Activated CD4-positive, alpha-beta T cell treated with anti-CD3 and anti-CD28 coated beads for 36 hours (primary cell): Measurements from ENCODE around the gene TCTN1. TPM values are rescaled to one million over a fixed set of nuclear protein-coding genes. Genes with fewer than 3 reads are reported as not detected.
A peak's percentile ranks its signal among the peaks of the same experiment; 100 is the strongest.
"Not testable (repeated sequence)": the region's sequence is repeated elsewhere in the genome, so short reads cannot be mapped to it uniquely, and the experiment has no call there.

Experiments
- ATAC-seq: fragments of 200-7000 bp; cut with Tn5 transposase; one replicate; pipeline ENCODE4 v1.10.0; 2021; ENCODE audit warnings: mild to moderate bottlenecking, moderate library complexity
- CTCF ChIA-PET: fragments of 350-600 bp; sonication (Branson Sonifier 250); formaldehyde crosslinking; loops from one replicate; lab custom pipeline; 2021; ENCODE audit warnings: antibody characterized with exemption; lab: Charles Lee
- POLR2A ChIA-PET: fragments of 350-600 bp; sonication (Branson Sonifier 250); formaldehyde crosslinking; loops from one replicate; lab custom pipeline; 2021; ENCODE audit warnings: antibody characterized with exemption, inconsistent platforms; lab: Charles Lee
- DNase-seq: peaks from one replicate; pipeline ENCODE4 v3.0.0-alpha.2; 2020
- H3K27ac Mint-ChIP-seq: one replicate; pipeline ENCODE4 v1.8.0; 2021; ENCODE audit warnings: mixed read lengths
- H3K27me3 Mint-ChIP-seq: one replicate; pipeline ENCODE4 v1.8.0; 2021; ENCODE audit warnings: mixed read lengths
- H3K36me3 Mint-ChIP-seq: one replicate; pipeline ENCODE4 v1.8.0; 2021; ENCODE audit warnings: low read depth, mixed read lengths
- H3K4me1 Mint-ChIP-seq: one replicate; pipeline ENCODE4 v1.8.0; 2021; ENCODE audit warnings: mixed read lengths
- H3K4me3 Mint-ChIP-seq: one replicate; pipeline ENCODE4 v1.8.0; 2021; ENCODE audit warnings: mild to moderate bottlenecking, moderate library complexity, mixed read lengths
- H3K9me3 Mint-ChIP-seq: one replicate; pipeline ENCODE4 v1.8.0; 2021; ENCODE audit warnings: low read depth, mixed read lengths
- intact Hi-C, 2 experiments: fragments of 100-400 bp; cut with DNase I in 1 of 2; cut with micrococcal nuclease in 1 of 2; formaldehyde crosslinking; loops; one replicate each; pipeline versions ENCODE4 v1.14.2 to v1.15.1; 2022 to 2024; cut with DNase I, micrococcal nuclease
- total RNA-seq, 2 experiments: library from RNA; stranded (reverse); gene quantifications; one replicate each; pipeline ENCODE4 v1.2.3, GENCODE V29; 2021

The TCTN1 gene
- total RNA-seq, 2 experiments from 2014 or later = 7.2 to 7.3 TPM

DNA sequence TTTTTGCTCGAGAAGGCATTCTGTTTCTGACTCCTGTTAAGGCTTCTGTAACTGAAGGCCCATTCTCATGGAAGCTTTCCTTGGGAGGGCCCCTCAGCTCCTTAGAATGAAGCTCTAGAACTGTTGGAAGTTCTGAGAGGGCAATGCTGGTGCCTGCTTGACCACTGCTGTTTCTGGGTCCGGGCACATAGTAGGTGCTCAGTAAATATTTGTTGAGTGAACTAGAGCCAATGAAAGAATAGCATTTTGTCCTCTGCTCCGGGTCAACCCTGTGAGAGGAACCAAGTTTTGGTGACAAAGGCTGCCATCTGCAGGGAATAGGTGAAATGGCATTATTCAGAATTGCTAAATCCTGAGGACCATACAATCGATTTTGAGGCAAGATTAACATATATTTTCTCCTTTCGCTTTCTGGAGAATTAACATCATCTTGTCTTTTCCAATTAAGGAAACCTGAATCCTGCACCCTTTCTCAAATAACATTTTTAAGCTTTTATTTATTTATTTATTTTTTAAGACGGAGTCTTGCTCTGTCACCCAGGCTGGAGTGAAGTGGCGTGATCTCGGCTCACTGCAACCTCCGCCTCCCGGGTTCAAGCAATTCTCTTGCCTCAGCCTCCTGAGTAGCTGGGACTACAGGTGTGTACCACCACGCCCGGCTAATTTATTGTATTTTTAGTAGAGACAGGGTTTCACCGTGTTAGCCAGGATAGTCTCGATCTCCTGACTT is 11.7 kb upstream of the TCTN1 start:
- H3K36me3 Mint-ChIP-seq, H3K9me3 Mint-ChIP-seq, POLR2A ChIA-PET, H3K4me3 Mint-ChIP-seq, H3K27me3 Mint-ChIP-seq: not testable (repeated sequence)
- ATAC-seq (peak; percentile 86), DNase-seq (peak; percentile 58)
- intact Hi-C loops = loop anchor here (1.0 to 5.0 kb wide), 11 partner anchors 90 to 501 kb away; partner anchors contain the start of genes ARPC3 (in 2 of the 2), ANAPC7 (in 1 of the 2), FAM216A (in 1 of the 2) and GPN3 (in 1 of the 2)
- Mint-ChIP-seq H3K4me1 (peaks cover 14% of the 10 kb centered on the region), H3K27ac (peak overlapping the region; percentile 31)
- CTCF ChIA-PET = interaction anchor here (0.6 to 15.3 kb wide), 47 partner anchors 8 to 505 kb away, joined by 3 to 240 read pairs (median 5); partner anchors contain the start of genes ARPC3, CCDC63, FAM216A and GPN3

DNA sequence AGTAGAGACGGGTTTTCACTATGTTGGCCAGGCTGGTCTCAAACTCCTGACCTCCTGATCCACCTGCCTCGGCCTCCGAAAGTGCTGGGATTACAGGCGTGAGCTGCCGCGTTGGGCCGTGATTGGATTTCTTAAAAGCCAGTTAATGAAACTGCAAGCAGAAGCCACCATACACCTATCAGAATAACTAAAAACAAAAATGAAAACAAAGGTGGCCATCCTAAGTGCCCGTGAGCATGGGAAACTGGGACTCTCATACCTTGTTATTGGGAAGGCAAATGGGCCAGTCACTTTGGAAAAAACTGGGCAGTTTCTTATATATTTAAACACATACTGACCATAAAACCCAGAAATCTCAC is 7.7 kb upstream of the TCTN1 start:
- Mint-ChIP-seq H3K27ac (peak overlapping the region; percentile 89), H3K27me3 (no peaks in the 10 kb centered on the region), H3K9me3 (no peaks in the 10 kb centered on the region), H3K4me3 (peak overlapping the region; percentile 73), H3K4me1 (peaks cover 8% of the 10 kb centered on the region), H3K36me3 (no peaks in the 10 kb centered on the region)
- CTCF ChIA-PET = interaction anchor here (0.8 to 15.3 kb wide), 8 partner anchors 13 to 502 kb away, joined by 3 to 240 read pairs (median 4); partner anchors contain the start of genes FAM216A, RAD9B and VPS29
- POLR2A ChIA-PET = interaction anchor here (0.6 to 1.3 kb wide), 3 partner anchors 52 to 138 kb away, joined by 4 to 6 read pairs (median 4); partner anchors contain the start of genes GPN3 and RAD9B
- intact Hi-C loops = no loop called here
- ATAC-seq (no peak), DNase-seq (no peak)

DNA sequence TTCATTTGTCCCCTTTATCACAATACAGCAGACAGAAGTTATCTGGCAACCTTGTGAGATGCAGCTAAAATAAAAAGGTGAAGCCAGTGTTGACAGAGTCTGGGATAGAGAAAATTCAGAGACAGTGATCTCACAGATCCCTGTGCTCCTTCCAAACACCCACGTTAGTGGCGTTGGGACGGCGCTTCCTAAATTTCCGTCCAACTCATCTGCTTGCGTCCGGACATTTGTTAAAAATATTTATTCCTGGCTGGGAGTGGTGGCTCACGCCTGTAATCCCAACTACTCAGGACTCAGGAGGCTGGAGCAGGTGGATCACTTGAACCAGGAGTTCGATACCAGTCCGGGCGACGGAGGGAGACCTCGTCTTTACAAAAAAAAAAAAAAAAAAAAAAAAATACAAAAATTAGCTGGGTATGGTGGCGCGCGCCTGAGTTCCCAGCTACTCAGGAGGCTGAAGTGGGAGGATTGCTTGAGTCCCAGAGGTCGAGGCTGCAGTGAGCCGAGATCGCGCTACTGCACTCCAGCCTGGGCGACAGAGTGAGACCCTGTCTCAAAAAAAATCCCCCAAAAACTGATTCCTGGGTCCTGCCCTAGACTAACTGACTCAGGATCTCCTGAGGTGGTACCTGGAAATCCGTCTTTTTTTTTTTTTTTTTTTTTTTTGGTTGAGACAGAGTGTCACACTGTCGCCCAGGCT is 708 bp upstream of the TCTN1 start:
- Mint-ChIP-seq H3K27ac (peak overlapping the region; percentile 67), H3K4me1 (peaks cover 12% of the 10 kb centered on the region), H3K36me3 (no peaks in the 10 kb centered on the region), H3K4me3 (peak overlapping the region; percentile 78), H3K27me3 (no peaks in the 10 kb centered on the region), H3K9me3 (no peaks in the 10 kb centered on the region)
- CTCF ChIA-PET = interaction anchor here (1.4 to 2.9 kb wide), 6 partner anchors 12 to 163 kb away, joined by 3 to 21 read pairs (median 5); partner anchors contain the start of genes ARPC3, FAM216A and GPN3
- DNase-seq (no peak), ATAC-seq (no peak)
- intact Hi-C loops = loop anchor here in 1 of 2 experiments (5.0 to 10.0 kb wide), 2 partner anchors 274 to 328 kb away; partner anchors contain the start of gene ATP2A2
- POLR2A ChIA-PET = interaction anchor here (0.7 to 1.2 kb wide), 4 partner anchors 32 to 145 kb away, joined by 3 to 9 read pairs (median 6); partner anchors contain the start of genes GPN3, RAD9B and VPS29

DNA sequence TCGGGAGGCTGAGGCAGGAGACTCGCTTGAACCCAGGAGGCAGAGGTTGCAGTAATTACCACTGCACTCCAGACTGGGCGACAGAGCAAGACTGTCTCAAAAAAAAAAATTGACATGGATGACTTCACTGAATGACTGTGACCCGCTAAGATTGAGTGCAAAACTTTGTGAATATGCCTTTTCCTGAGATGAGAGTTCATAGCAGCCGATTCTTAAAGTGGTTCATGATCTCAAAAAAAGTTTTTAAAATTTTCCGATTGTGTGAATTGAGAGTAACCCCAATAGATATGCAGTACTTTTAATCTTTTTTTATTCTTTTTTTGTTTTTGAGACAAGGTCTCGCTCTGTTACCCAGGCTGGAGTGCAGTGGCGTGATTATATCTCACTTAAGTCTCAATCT is 1.2 kb downstream of the TCTN1 start:
- H3K27ac Mint-ChIP-seq = no peak overlapping the region
- no peaks in the 10 kb centered on the region for H3K36me3 Mint-ChIP-seq
- H3K4me3 Mint-ChIP-seq = peak overlapping the region; percentile 44
- no peaks in the 10 kb centered on the region for H3K27me3 Mint-ChIP-seq
- no peaks in the 10 kb centered on the region for H3K9me3 Mint-ChIP-seq
- DNase-seq = no peak
- CTCF ChIA-PET = interaction anchor here (0.6 to 2.9 kb wide), 9 partner anchors 13 to 211 kb away, joined by 3 to 21 read pairs (median 4); partner anchors contain the start of gene ARPC3
- ATAC-seq = no peak
- peaks cover 23% of the 10 kb centered on the region for H3K4me1 Mint-ChIP-seq
- POLR2A ChIA-PET = interaction anchor here (0.6 to 1.2 kb wide), 3 partner anchors 34 to 184 kb away, joined by 3 to 6 read pairs (median 3); partner anchors contain the start of gene GPN3
- intact Hi-C loops = loop anchor here (2.0 to 10.0 kb wide), 5 partner anchors 128 to 490 kb away; partner anchors contain the start of genes ATP2A2 (in 1 of the 2), IFT81 (in 1 of the 2) and PPP1CC (in 1 of the 2)

DNA sequence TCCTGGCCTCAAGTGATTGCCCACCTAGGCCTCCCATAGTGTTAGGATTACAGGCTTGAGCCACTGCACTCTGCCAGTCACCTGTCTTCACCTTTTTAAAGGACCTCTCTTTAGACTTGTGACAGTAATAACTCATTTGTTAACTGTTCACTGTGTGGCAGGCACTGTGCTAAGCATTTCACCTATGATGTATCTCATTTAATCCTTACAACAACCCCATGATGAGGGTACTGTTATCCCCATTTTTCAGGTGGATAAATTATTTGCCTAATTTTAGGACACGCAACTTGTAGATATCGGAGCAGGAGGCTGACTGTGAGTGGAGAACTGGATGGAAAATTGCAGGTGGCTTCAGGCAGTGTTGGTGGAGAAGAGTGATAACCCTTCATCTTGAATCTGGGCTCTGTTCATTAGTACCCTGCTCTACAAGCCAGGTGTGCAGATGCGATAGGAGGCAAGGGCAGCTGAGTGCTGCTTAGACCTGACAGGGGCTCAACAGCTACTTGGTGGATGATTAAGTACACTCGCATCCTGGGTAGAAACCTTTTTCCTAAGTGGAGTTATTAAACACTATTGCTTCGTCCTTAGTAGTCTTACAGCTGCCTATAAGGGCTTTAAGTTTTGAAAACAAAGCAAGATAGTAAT is 2.7 kb downstream of the TCTN1 start:
- ChIA-PET CTCF (interaction anchor here (0.6 to 2.9 kb wide), 7 partner anchors 22 to 271 kb away, joined by 3 to 16 read pairs (median 4); partner anchors contain the start of gene ARPC3), POLR2A (interaction anchor here (0.5 to 1.2 kb wide), 2 partner anchors 12 to 149 kb away, joined by 3 to 7 read pairs; partner anchors contain the start of gene GPN3)
- Mint-ChIP-seq H3K9me3 (no peaks in the 10 kb centered on the region), H3K27me3 (no peaks in the 10 kb centered on the region), H3K4me3 (no peak overlapping the region), H3K4me1 (peaks cover 23% of the 10 kb centered on the region), H3K36me3 (no peaks in the 10 kb centered on the region), H3K27ac (no peak overlapping the region)
- intact Hi-C loops = loop anchor here (5.0 to 10.0 kb wide), 2 partner anchors 271 to 332 kb away; partner anchors contain the start of gene ATP2A2 (in 1 of the 2)
- DNase-seq (no peak), ATAC-seq (no peak)

DNA sequence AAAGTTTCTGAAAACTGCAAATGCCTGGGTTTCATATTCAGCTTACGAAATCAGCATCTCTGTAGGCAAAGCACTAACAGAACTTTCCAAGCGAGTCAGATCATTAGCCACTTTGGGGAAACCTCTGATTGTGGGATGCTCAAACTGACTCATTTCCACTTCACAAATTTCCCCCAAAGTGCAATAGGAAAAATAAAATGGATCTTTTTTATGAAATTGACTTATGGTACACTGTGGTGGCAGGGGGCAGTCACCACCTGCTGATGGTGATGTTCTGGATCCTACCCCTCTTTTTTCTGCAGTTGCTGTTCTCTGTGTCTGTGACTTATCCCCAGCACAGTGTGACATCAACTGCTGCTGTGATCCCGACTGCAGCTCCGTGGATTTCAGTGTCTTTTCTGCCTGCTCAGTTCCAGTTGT is 5.6 kb downstream of the TCTN1 start:
- CTCF ChIA-PET = interaction anchor here (0.6 to 2.0 kb wide), 17 partner anchors 8 to 831 kb away, joined by 3 to 5 read pairs (median 4); partner anchors contain the start of genes FAM216A and GPN3
- no peaks in the 10 kb centered on the region for H3K27me3 Mint-ChIP-seq
- no peaks in the 10 kb centered on the region for H3K36me3 Mint-ChIP-seq
- H3K27ac Mint-ChIP-seq = peak overlapping the region; percentile 55
- intact Hi-C loops = loop anchor here (1.0 to 10.0 kb wide), 6 partner anchors 41 to 335 kb away; partner anchors contain the start of gene ATP2A2 (in 1 of the 2)
- POLR2A ChIA-PET = interaction anchor here (0.7 kb wide), 1 partner anchor 748 kb away, joined by 7 read pairs; no protein-coding TSS in a partner anchor
- H3K4me1 Mint-ChIP-seq = peaks cover 20% of the 10 kb centered on the region
- peak; percentile 68 for DNase-seq
- no peaks in the 10 kb centered on the region for H3K9me3 Mint-ChIP-seq
- peak; percentile 92 for ATAC-seq
- peak overlapping the region; percentile 19 for H3K4me3 Mint-ChIP-seq

DNA sequence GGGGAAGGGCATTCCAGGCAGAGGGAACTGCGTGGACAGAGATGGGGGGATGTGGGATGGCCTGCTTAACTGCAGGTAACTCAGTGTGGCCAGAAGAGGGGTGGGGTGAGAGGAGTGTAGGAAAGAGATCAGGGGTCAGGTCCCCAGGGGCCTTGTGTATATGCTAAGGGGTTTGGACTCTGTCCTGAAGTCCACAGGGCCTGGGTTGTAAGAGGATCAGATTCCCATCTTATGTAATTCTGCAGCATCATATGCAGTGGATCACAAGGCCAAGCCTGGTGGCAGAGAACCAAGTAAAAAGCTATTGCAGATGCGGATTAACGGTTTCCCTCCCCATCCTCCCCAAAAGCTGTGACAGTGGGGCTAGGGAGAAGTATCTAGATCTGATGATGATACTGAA is 8.7 kb downstream of the TCTN1 start:
- no peaks in the 10 kb centered on the region for H3K36me3 Mint-ChIP-seq
- ATAC-seq = no peak
- intact Hi-C loops = no loop called here
- H3K27ac Mint-ChIP-seq = no peak overlapping the region
- no peaks in the 10 kb centered on the region for H3K27me3 Mint-ChIP-seq
- DNase-seq = no peak
- POLR2A ChIA-PET = no interaction called here
- H3K4me1 Mint-ChIP-seq = peaks cover 14% of the 10 kb centered on the region
- H3K9me3 Mint-ChIP-seq = no peaks in the 10 kb centered on the region
- no peak overlapping the region for H3K4me3 Mint-ChIP-seq
- CTCF ChIA-PET = interaction anchor here (0.6 to 1.2 kb wide), 3 partner anchors 38 to 297 kb away, joined by 3 to 5 read pairs (median 3); partner anchors contain the start of gene ARPC3

DNA sequence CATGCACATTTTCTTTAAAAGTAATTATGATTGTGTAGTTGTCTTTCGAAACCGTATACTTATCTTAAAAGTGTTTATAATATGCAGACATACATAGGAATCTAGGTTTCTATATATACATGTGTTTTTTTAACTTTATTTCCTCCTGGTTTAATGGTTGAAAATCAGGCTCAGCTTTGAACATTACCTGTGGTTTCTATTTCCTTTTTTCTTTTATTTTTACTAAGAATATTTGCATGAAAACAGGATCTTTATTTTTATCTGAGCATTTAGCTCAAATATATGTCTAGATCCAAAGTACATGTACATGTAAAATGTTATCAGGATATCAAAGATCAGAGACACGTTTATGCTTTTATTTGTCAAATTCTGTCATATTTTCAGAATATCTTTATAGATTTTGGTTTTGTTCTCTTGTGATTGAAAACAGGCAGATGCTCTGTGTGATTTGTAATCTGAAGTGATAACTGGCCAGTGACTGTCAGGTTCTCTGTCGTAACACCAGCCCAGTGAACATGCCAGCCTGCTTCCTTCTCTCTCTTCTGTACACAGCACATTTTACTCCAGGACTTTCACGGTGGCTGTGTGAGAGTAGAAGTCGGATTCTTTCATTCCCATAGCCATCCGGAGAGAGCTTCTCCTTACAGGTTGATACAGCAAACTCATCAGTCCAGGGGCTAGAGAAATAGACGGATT is 13.7 kb downstream of the TCTN1 start:
- DNase-seq = no peak
- ATAC-seq = no peak
- POLR2A ChIA-PET = interaction anchor here (0.6 kb wide), 1 partner anchor 65 kb away, joined by 6 read pairs; no protein-coding TSS in a partner anchor
- no peaks in the 10 kb centered on the region for H3K9me3 Mint-ChIP-seq
- H3K4me3 Mint-ChIP-seq = no peak overlapping the region
- intact Hi-C loops = no loop called here
- no peaks in the 10 kb centered on the region for H3K27me3 Mint-ChIP-seq
- peaks cover 5% of the 10 kb centered on the region for H3K36me3 Mint-ChIP-seq
- CTCF ChIA-PET = interaction anchor here (0.9 to 1.5 kb wide), 4 partner anchors 8 to 62 kb away, joined by 3 to 5 read pairs (median 3); no protein-coding TSS in a partner anchor
- H3K27ac Mint-ChIP-seq = no peak overlapping the region
- H3K4me1 Mint-ChIP-seq = peaks cover 7% of the 10 kb centered on the region

DNA sequence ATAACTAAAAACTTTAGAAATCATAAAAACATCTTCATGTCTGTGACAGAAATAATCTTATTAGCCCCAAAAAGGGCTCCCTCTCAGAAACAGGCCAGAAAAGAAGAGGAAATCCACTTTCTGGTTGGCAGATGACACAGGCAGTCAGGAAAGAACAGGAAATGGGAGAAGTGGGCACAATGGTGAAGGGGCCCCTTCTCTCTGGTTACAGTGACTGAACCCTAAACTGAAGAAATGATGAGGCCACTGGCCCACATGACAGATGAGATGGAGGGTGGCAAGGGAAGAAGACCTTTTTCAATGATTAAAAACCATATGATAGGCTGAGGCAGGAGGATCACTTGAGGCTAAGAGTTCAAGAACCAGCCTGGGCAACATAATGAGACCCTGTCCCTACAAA is 21.1 kb downstream of the TCTN1 start:
- no peaks in the 10 kb centered on the region for H3K9me3 Mint-ChIP-seq
- intact Hi-C loops = no loop called here
- ChIA-PET POLR2A (no interaction called here), CTCF (interaction anchor here (0.6 kb wide), 1 partner anchor 14 kb away, joined by 3 read pairs; no protein-coding TSS in a partner anchor)
- H3K27ac Mint-ChIP-seq = no peak overlapping the region
- H3K4me1 Mint-ChIP-seq = peaks cover 19% of the 10 kb centered on the region
- no peak overlapping the region for H3K4me3 Mint-ChIP-seq
- no peaks in the 10 kb centered on the region for H3K36me3 Mint-ChIP-seq
- ATAC-seq (peak; percentile 39), DNase-seq (no peak)
- no peaks in the 10 kb centered on the region for H3K27me3 Mint-ChIP-seq

DNA sequence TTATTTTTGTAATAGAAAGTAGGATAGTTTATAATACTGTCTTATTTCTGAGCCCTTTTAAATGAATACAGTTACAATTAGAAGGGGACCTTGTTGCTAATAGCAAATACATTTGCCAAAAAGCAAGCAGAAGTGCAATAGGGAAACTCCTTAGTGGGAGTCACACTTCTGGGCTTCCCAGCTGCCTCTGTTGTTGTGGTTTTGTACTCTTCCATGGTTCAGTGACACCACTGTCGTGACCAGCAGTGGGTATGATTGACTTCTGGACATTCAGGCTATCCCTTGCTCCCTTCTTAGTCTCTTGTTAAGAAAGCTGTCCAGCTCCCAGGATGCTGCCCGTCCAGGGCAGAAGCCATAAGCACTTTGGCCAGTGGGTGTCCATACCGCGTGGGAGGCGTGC is 22.6 kb downstream of the TCTN1 start:
- peaks cover 19% of the 10 kb centered on the region for H3K4me1 Mint-ChIP-seq
- H3K36me3 Mint-ChIP-seq = peaks cover 2% of the 10 kb centered on the region
- H3K9me3 Mint-ChIP-seq = no peaks in the 10 kb centered on the region
- ATAC-seq = no peak
- H3K27ac Mint-ChIP-seq = no peak overlapping the region
- H3K4me3 Mint-ChIP-seq = no peak overlapping the region
- ChIA-PET POLR2A (no interaction called here), CTCF (interaction anchor here (0.7 to 0.8 kb wide), 2 partner anchors 22 to 498 kb away, joined by 3 read pairs; no protein-coding TSS in a partner anchor)
- intact Hi-C loops = no loop called here
- no peaks in the 10 kb centered on the region for H3K27me3 Mint-ChIP-seq
- no peak for DNase-seq
